Ascending aorta (tissue), 2 donors: Measurements from ENCODE around the gene UBE2F. TPM values are rescaled to one million over a fixed set of nuclear protein-coding genes. Genes with fewer than 3 reads are reported as not detected.
A peak's percentile ranks its signal among the peaks of the same experiment; 100 is the strongest.

Experiments
- DNase-seq, 2 donors: peaks; one replicate each; pipeline ENCODE4 v3.0.0-alpha.2; 2019; ENCODE audit warnings: low spot score in 2 of 2
- H3K27ac ChIP-seq, 2 donors: fragments of 200-600 bp; sonication (generic); one replicate each; pipeline ENCODE4 v1.5.1; 2016 to 2017; ENCODE audit warnings: mild to moderate bottlenecking in 1 of 2
- H3K27me3 ChIP-seq: fragments of 200-600 bp; sonication (generic); one replicate; pipeline ENCODE4 v1.5.1; 2017
- H3K36me3 ChIP-seq, 2 donors: fragments of 200-600 bp; sonication (generic); one replicate each; pipeline ENCODE4 v1.5.1; 2016
- H3K4me1 ChIP-seq, 2 donors: fragments of 200-600 bp; sonication (generic); one replicate each; pipeline ENCODE4 v1.5.1; 2016 to 2017; ENCODE audit warnings: mild to moderate bottlenecking in 1 of 2
- H3K4me3 ChIP-seq, 2 donors: fragments of 200-600 bp; sonication (generic); one replicate each; pipeline ENCODE4 v1.5.1; 2016 to 2017; ENCODE audit warnings: mild to moderate bottlenecking in 1 of 2
- H3K9me3 ChIP-seq, 2 donors: fragments of 200-600 bp; sonication (generic); one replicate each; pipeline ENCODE4 v1.5.1; 2016
- intact Hi-C: fragments of 100-400 bp; cut with DNase I; formaldehyde crosslinking; loops from one replicate; pipeline ENCODE4 v1.15.1; 2023
- total RNA-seq: library from RNA; depleted of rRNA; stranded (reverse); fragments of >200 nt; gene quantifications from one replicate; pipeline ENCODE4 v1.1.0, GENCODE V29; 2016
- TF ChIP-seq, protein P1 (sequence below), 3 experiments: fragments of 200-600 bp in 2 of 3; fragments of 450-650 bp in 1 of 3; sonication (generic) in 2 of 3; IDR thresholded peaks; one replicate each; pipeline ENCODE4 v1.5.1; 2016 to 2019; ENCODE audit warnings: antibody characterized with exemption in 3 of 3, mild to moderate bottlenecking in 1 of 3, moderate library complexity in 1 of 3

UBE2F gene
- total RNA-seq, 1 donor from 2014 or later, result 50.7 TPM

DNA sequence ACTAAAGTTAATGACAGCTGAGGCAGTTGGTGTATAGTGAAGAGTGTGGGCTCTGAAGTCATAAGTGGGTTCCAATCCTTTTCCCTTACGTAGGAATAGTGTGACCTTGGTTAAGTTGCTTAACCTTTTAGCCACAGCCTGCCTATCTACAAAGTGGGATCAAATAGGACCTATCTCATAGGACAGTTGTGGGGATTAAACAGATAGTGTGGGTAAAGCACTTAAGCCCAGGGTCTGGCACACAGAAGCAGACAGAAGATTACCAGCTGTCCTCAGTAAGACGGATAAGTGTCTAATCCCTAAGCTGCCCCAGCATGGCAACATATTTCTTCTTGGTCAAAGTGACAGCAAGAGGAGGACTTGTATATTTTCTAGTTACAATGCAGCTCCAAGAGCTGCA is 28.2 kb downstream of the UBE2F start:
- intact Hi-C loops, result loop anchor here (5.0 kb wide), 1 partner anchor 73 kb away; no protein-coding TSS in a partner anchor
- H3K4me3 ChIP-seq, result no peak overlapping the region
- H3K27me3 ChIP-seq, result no peaks in the 10 kb centered on the region
- DNase-seq, result no peak
- H3K36me3 ChIP-seq, result peaks cover 10 to 18% of the 10 kb centered on the region in 2 donors
- H3K4me1 ChIP-seq, result peaks cover 0 to 22% of the 10 kb centered on the region in 2 donors
- no peaks in the 10 kb centered on the region for H3K9me3 ChIP-seq
- TF ChIP-seq, protein P1, sequence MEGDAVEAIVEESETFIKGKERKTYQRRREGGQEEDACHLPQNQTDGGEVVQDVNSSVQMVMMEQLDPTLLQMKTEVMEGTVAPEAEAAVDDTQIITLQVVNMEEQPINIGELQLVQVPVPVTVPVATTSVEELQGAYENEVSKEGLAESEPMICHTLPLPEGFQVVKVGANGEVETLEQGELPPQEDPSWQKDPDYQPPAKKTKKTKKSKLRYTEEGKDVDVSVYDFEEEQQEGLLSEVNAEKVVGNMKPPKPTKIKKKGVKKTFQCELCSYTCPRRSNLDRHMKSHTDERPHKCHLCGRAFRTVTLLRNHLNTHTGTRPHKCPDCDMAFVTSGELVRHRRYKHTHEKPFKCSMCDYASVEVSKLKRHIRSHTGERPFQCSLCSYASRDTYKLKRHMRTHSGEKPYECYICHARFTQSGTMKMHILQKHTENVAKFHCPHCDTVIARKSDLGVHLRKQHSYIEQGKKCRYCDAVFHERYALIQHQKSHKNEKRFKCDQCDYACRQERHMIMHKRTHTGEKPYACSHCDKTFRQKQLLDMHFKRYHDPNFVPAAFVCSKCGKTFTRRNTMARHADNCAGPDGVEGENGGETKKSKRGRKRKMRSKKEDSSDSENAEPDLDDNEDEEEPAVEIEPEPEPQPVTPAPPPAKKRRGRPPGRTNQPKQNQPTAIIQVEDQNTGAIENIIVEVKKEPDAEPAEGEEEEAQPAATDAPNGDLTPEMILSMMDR (IDR thresholded peaks at IDR 0.05), result no peak
- peak overlapping the region; percentile 65 to 74 for H3K27ac ChIP-seq

DNA sequence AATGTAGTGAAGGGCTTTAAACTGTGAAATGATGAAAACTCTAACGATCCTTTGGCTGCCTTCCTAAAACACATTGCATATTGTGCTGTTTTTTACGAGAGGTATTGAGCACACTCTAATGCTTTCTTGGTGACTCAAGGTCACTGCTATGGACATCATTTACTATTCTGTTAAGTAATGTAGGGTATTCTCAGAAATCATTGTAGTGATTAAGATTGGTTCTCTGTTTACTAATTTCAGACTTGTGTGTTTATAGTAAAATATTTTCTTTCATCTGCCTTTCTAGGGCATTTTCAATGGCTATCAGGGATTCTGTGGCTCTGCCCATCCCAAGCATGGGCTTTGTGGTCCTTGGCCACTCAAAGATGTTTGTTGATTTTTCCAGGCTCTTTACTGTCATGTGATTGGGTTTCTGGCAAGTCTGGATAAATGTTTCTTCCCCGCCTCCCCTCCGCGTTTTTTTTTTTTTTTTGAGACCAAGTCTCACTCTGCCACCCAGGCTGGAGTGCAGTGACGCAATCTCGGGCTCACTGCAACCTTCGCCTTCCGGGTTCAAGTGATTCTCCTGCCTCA is 29.3 kb downstream of the UBE2F start:
- peak in 1 of 2 donors; percentile 74 for DNase-seq
- intact Hi-C loops, result loop anchor here (2.0 to 5.0 kb wide), 2 partner anchors 29 to 74 kb away; partner anchors contain the start of gene UBE2F
- TF ChIP-seq, protein P1 (IDR thresholded peaks at IDR 0.05), result no peak
- Histone ChIP-seq H3K4me1 (peaks cover 0 to 22% of the 10 kb centered on the region in 2 donors), H3K27ac (peak overlapping the region; percentile 74 to 80), H3K4me3 (no peak overlapping the region), H3K27me3 (no peaks in the 10 kb centered on the region), H3K9me3 (no peaks in the 10 kb centered on the region), H3K36me3 (peaks cover 10 to 18% of the 10 kb centered on the region in 2 donors)

DNA sequence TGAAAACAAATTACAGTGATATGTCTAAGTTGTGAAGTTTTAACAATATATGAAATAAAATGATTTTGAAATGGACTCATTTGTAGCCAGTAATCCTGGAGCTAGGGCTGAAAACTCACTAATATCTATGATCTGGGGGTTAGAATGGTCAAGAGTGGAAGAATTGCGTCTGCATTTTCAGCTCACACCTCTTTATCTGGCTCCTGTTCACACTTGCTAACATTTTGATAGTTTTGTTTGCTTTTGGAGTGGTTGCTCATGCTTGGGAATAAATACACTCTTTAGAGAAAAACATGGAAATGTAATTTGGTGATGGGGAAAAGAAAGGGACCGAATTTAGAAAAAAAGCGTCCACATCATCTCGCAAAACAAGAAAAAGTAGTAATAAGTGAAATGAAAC is 30.7 kb downstream of the UBE2F start:
- H3K27me3 ChIP-seq, result no peaks in the 10 kb centered on the region
- peak overlapping the region; percentile 6 to 74 for H3K27ac ChIP-seq
- no peak overlapping the region for H3K4me3 ChIP-seq
- no peaks in the 10 kb centered on the region for H3K9me3 ChIP-seq
- peaks cover 4 to 8% of the 10 kb centered on the region in 2 donors for H3K36me3 ChIP-seq
- DNase-seq, result no peak
- H3K4me1 ChIP-seq, result peaks cover 0 to 22% of the 10 kb centered on the region in 2 donors
- intact Hi-C loops, result loop anchor here (2.0 to 5.0 kb wide), 2 partner anchors 31 to 75 kb away; partner anchors contain the start of gene UBE2F
- TF ChIP-seq, protein P1 (IDR thresholded peaks at IDR 0.05), result no peak

DNA sequence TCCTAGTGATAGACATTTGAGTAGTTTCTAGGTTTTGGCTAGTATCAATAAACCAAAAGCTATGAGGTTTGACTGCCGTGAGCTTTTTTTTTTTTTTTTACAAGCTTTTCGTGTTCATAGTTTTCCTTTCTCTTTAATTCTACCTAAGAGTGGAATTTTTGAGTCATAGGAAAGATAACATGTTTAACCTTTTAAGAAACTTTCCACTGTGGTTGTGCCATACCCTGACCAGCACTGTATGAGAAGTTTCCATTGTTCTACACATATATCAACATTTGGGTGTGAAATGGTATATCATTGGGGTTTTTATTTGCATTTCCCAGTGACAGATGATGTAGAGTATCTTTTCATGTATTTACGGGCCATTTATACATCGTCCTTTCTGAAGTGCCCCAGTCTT is 31.7 kb downstream of the UBE2F start:
- Histone ChIP-seq H3K9me3 (no peaks in the 10 kb centered on the region), H3K27ac (peak overlapping the region; percentile 6 to 26), H3K27me3 (no peaks in the 10 kb centered on the region), H3K4me1 (peaks cover 0 to 22% of the 10 kb centered on the region in 2 donors), H3K4me3 (peak overlapping the region in 1 of 2 donors; percentile 19), H3K36me3 (peaks cover 0 to 4% of the 10 kb centered on the region in 2 donors)
- intact Hi-C loops, result loop anchor here (2.0 to 5.0 kb wide), 2 partner anchors 62 to 76 kb away; partner anchors contain the start of gene SCLY
- DNase-seq, result no peak
- TF ChIP-seq, protein P1 (IDR thresholded peaks at IDR 0.05), result no peak

DNA sequence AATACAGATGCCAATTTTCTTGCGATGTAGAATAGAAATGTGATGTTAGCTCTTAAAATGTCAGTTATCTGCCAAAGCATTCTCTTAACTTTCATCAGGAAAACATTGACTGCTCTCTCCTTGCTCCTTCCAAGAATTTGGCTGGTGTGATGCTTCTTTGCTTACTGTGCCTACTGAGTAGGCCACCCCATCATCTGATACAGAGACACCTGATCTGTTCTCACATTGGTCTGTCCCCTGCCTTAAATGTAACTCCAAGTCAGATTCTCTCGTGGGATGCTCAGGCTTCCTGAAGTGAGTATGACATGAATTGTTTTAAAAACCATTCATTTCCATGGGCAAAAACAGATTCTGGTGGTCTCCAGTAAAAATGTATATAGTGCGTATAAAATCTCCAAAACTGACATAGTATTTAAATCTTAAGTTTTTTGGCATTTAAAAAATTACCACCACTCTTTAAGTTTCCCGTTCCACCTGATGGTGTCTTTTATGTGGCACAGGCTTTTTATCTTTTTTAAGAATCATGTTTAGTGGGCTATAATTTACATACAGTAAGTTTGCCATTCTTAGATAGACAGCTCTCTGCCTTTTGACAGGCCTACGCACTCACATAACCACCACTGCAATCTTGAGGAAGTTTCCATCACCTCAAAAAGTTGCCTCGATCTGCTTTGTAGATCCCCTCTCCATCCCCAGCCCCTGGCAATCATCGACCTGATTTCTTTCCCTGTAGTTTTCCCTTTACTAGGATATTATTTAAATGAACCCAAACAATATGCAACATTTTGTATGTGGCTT is 36.6 kb downstream of the UBE2F start:
- intact Hi-C loops, result no loop called here
- TF ChIP-seq, protein P1 (IDR thresholded peaks at IDR 0.05), result no peak
- H3K27ac ChIP-seq, result no peak overlapping the region
- H3K4me3 ChIP-seq, result no peak overlapping the region
- no peaks in the 10 kb centered on the region for H3K27me3 ChIP-seq
- peaks cover 0 to 4% of the 10 kb centered on the region in 2 donors for H3K4me1 ChIP-seq
- H3K36me3 ChIP-seq, result no peaks in the 10 kb centered on the region
- no peaks in the 10 kb centered on the region for H3K9me3 ChIP-seq
- DNase-seq, result no peak
